G401 (cell line): ENCODE results near the gene RIOK3. TPM values are rescaled to one million over a fixed set of nuclear protein-coding genes. Genes with fewer than 3 reads are reported as not detected.

Experiments used
- DNase-seq: peaks from one replicate; pipeline ENCODE4 v3.0.0-alpha.2; 2015; ENCODE audit warnings: low spot score
- in situ Hi-C: cut with HindIII; loops from 2 replicates; pipeline ENCODE4 v1.10.0; 2016; ENCODE audit warnings: low sequenced_read_pairs, mixed read lengths
- total RNA-seq: library from RNA; depleted of rRNA; stranded (reverse); fragments of >200 nt; shearing (Covaris generic); gene quantifications from 2 replicates; pipeline ENCODE4 v1.2.3, GENCODE V29; 2014

The RIOK3 gene
- total RNA-seq, 1 experiment from 2014 or later: 50.2 TPM

DNA sequence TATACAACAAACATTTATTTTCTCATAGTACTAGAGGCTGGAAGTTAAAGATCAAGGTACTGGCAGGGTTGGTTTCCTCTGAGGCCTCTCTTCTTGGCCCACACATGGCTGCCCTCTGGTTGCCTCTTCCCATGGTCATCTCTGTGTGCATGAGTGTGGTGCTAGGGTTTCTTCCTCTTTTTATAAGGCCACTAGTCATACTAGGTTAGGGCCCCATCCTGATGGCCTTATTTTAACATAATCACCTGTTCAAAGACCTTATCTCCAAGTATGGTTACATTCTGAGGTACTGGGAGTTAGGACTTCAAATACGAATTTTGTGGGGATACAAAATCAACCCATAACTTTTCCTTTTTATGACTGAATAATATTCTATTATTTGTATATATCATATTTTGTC is 4.8 kb upstream of the RIOK3 start:
- in situ Hi-C loops: no loop called here
- DNase-seq: no peak

DNA sequence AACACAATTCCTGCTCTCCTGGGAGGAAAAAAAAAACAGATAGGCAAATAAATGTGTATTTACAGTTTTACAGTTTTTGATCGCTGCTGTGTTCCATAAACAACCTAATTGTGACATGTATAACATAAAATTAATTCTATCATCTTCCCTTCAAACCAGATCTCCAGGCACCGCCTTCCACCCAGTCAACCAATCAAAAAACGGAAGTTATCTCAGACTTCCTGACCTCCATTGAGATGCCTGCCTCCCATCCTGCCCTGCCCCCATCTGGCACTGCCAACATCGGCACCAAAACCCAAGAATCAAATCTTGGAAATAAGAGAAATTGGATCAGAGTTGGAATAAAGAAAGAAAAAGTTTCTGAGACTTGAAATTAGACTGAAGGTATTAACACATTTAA is 3.1 kb upstream of the RIOK3 start:
- DNase-seq: no peak
- in situ Hi-C loops: no loop called here

DNA sequence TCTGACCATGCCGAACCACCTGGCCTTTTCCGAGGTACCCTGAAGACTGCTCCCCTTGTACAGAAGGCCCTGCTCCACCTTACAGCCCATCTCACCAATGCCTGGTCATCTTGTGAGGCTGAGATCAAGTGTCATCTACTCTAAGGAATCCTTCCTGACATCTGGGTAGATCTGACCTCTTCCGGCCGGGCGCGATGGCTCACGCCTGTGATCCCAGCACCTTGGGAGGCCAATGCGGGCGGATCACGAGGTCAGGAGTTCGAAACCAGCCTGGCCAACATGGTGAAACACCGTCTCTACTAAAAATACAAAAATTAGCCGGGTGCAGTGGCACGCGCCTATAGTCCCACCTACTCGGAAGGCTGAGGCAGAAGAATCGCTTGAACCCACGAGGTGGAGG is 2.1 kb upstream of the RIOK3 start:
- in situ Hi-C loops: no loop called here
- DNase-seq: no peak

DNA sequence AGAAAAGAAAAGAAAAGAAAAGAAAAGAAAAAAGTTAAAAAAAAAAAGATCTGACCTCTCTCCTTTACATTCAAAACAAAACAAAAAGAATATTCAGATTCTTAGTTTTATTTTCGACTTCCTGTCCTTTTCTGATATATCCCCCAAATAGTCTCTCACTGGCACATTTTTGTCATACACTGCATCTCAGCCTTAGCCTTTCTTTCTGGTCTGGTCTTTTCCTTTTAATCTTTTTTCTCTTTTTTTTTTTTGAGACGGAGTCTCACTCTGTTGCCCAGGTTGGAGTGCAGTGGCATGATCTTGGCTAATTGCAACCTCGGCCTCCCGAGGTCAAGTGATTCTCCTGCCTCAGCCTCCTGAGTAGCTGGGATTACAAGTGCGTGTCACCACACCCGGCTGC is 1.6 kb upstream of the RIOK3 start:
- in situ Hi-C loops: no loop called here
- DNase-seq: no peak

DNA sequence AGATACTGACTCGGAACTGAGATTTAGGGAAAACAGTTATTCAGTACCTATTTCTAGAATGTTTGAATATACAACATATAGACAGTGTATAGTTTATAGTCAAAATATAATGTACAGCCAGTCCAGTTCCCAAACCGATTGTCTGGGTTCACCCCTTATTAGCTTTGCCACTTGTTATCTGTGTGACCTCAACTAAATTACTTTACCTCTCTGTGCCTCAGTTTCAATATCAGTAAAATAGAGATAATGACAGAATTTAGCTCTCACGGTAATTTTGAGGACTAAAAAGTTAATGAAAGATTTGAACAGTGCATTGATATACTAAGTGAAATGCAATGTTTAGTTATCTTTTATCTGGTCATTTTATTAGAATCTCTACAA is 750 bp upstream of the RIOK3 start:
- no peak for DNase-seq

DNA sequence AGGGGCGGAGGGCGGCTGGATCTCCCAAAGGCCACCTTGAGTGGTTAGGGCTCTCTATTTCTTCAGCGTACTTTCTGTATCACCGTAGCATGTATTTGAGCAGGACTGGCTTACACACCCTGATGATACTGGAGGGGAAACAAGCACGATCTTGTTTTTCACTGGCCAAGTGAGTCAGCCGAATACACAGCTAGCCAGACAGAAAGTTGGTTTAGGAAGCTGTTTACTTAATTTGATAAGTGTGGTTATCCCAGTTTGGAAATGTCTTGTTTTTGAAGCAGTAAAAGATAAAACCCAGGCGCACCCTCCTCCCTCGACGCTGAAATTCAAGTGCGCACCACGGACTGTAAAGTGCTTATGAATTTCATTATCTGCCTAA is 582 bp downstream of the RIOK3 start:
- DNase-seq: no peak
- in situ Hi-C loops: no loop called here

More for the DNA sequence above, 750 bp upstream of the RIOK3 start:
- in situ Hi-C loops: no loop called here

DNA sequence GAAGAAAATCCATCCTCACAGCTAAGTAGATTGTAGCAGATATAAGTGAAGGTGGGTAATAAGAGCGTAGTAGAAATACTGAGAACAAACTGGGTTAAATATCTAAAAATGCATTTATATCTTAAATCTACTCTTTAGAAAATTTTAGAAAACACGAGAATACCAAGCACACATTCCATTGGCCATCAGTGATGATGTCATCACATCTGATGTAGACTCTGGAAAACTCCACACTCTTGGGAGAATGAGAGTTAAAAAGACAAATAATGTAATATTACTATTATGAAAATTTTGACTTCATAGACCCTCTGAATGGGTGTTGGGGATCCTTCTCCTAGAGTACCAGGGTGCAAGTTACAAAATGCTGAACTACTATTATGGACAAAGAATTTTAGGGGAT is 3.7 kb downstream of the RIOK3 start:
- in situ Hi-C loops: no loop called here

DNA sequence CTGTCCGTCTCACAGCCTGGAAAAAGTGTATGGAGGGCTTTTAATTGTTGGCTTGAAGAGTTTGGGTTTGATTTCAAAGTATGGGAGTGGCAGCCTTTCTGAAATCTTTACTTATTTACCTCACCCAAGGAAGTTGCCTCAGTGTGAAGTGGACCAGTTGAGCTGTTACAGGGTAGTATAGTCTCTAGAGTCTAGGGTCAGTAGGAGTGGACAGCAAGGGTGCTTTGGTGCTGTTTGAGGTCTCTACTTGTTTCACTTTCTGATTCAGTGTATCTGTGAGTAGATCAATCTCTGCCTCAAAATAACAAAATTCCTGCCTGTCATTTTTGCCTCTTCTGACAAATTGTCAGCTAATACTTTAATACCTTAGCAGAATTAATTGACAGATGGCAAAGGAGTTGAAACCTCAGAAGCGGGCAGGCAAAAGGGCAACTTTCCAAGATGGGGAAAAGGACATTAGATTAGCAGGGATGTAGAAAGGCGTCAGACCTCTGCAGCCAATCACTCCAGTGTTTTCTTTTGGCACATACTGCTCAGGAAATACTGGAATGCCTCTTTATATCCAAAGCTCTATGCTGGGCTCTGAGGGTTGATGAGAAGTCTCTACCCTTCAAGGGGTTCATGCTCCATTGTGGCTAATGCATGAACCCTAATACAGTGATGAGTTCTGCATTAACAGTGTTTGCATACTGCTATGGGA is 5.9 kb downstream of the RIOK3 start:
- in situ Hi-C loops: no loop called here
- peak; percentile 19 for DNase-seq

More for the DNA sequence above, 3.7 kb downstream of the RIOK3 start:
- DNase-seq: no peak

DNA sequence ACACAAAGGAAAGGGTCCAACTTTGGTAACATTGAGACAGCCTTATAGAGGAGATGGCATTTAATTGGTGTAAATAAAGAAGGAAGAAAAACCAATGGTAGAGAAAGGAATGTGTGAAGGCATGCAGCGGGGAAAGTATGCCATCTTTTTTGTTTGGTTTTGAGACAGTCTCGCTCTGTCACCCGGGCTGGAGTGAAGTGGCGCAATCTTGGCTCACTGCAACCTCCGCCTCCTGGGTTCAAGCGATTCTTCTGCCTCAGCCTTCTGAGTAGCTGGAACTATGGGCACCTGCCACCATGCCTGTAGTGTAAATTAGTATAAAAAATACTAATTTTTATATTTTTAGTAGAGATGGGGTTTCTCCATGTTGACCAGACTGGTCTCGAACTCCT is 6.4 kb downstream of the RIOK3 start:
- in situ Hi-C loops: no loop called here
- no peak for DNase-seq

DNA sequence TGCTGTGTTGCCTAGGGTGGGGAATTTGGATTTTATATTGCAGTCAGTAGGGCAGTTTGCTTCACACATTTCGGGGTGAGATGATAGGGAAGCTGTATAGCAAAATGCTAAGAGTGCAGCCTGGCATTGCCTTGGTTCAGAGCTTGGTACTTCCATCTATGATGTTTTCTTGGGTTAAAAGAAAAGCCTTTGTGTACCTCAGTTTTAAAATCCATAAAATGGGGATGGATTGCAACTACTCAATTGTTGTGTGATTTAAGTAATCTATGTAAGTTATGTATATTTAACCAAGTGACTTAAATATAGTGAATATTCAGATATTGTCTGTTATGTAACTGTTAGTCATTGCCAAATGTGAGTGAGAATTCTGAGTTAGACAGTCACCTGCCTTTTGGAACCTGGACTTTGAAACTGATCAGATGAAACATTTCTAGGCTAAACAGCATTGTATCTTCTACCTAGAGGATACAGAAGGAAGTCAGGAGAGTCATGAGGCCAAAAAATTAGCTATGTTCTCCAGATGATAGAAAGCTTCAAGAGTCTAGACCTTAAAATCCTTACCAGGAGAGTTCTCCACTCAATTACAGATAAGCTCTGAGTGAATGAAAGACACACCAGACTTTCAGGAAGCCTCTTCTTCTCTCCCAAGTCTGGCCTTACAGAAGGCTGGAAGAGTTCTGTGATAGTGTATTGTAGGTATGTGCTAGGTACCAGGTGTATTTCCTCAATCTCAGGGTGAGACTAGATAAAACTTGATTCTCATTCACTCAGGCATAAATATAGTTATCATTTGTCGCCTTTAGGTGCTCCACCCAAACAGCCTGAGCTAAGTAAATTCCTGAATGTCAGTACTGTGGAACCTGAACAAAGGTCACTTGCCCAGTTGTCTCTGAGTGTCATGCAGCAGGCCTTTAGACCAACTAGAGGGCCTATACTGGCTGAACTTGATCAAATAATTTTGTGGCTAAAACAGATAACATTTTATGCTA is 7.5 kb downstream of the RIOK3 start:
- DNase-seq: no peak
- in situ Hi-C loops: no loop called here

DNA sequence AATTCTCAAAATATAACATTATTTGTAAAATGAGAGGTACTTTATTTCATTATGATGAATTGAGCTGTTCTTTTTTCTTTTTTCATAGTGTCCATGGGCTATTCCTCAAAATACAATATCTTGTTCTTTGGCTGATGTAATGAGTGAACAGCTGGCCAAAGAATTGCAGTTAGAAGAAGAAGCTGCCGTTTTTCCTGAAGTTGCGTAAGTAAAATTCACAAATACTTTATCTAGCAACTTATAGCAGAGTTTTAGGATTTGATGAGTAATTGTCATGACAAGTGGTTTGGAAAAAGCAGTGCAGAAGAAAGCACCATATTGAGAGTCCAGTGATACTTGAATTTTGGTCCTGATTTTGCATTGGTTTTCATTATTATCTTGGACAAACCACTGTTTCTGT is 9.8 kb downstream of the RIOK3 start:
- in situ Hi-C loops: no loop called here
- DNase-seq: no peak

DNA sequence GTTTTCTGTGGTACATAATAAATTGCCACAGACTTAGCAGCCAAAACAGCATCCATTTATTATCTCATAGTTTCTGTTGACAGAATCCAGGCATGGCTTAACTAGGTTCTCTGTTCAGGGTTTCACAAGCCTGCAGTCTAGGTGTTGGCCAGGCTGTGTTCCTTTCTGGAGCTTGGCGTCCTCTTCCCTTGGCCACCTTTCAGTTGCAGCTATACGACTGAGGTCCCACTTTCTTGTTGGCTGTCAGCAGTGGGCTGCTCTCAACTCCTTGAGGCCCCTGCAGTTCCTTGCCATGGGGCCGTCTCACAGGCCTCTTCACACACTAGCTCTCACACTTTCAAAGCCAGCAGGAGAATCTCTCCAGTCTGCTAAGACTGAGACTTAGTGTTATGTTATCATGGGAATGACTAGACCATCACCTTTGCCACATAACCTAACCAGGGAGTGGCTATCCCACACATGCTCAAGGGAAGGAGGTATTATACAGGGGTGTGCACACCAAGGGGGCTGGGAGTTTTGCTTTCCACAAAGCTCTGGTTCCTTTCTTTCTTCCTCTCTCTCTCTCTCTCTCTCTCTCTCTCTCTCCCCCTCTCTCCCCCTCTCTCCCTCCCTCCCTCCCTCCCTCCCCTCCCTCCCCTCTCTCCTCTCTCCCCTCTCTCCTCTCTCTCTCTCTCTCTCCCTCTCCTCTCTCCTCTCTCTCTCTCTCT is 15.8 kb downstream of the RIOK3 start:
- in situ Hi-C loops: no loop called here
- DNase-seq: no peak

DNA sequence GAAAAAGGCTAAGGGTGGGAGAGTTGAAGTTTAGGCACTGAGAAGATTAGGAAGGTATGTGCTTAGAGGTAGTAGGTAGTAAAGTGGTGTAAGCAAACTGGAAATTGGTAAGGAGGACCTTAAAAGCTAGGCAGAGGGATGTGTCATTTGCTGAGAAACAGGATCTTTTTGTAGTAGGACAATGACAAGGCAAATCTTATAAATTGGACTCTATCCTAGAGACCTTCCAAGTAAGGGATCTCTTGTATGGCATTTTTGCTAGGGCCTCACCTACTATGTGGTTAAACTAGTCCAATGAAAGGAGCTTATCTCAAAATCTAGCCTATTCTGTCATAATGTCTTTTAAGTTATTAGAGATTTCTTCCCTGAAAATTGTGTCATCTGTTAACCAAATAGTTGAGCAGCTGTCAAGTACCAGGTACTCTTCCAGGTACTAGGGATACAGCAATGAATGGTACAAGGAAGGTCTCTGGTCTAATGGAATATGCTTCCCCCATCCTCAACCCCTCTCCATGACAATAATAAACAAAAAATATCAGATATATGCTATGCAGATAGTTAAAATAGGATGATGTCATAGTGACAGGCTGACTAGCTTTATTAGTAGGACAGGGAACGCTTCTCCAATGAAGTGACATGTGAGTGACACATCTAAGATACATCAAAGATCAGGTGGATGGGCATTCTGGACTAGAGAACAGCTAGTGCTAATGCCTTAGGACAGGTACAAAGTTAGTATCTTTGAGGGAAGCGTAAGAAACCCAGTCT is 17.7 kb downstream of the RIOK3 start:
- in situ Hi-C loops: no loop called here
- DNase-seq: no peak

DNA sequence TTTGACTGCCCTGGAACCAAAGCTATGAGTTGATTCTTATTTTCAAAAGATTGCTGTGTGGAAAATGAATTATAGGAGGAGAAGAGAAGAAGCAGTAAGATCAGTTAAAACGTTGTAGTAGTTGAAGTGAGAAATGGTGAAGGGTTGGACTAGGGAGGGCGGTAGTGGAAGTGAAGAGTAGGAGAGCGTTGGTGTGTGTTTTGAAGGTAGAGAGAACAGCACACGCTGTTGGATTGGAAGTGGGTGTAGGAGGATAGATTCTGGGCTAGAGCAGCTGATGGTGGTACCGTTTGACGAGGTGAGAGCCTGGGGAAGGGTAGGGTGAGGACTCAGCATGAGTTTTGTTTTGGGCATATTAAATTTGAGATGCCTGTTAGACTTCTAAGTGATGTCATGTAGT is 18.4 kb downstream of the RIOK3 start:
- in situ Hi-C loops: no loop called here
- no peak for DNase-seq

DNA sequence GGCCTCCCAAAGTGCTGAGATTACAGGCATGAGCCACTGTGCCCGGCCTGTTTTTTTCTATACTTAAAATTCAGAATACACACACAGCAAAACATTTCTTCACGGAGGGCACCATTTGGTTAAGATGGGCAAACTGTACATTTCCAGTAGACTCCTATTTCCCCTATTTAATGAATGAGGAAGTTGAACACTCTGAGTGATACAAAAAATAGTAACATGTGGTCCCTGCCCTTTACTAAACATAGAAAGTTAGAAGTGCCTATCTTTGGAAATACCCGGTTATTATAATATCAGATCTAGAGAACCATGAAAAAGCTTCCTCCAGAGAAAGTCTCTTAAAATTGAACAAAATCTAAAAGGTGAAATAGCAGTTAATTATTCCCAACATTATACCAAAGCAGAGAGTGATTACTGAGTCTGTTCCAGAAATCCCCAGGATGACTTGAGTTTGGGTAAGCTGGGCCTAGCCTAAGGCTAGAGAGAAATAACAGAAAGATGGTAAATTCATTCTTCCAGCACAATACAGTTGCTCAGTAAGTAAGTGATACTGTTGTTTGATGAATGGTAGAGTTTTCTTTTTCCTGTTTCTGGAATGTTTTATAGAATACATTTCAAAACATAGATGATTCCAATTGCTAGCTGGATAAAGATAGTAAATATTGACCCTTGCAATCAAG is 26.9 kb downstream of the RIOK3 start:
- DNase-seq: no peak
- in situ Hi-C loops: no loop called here

DNA sequence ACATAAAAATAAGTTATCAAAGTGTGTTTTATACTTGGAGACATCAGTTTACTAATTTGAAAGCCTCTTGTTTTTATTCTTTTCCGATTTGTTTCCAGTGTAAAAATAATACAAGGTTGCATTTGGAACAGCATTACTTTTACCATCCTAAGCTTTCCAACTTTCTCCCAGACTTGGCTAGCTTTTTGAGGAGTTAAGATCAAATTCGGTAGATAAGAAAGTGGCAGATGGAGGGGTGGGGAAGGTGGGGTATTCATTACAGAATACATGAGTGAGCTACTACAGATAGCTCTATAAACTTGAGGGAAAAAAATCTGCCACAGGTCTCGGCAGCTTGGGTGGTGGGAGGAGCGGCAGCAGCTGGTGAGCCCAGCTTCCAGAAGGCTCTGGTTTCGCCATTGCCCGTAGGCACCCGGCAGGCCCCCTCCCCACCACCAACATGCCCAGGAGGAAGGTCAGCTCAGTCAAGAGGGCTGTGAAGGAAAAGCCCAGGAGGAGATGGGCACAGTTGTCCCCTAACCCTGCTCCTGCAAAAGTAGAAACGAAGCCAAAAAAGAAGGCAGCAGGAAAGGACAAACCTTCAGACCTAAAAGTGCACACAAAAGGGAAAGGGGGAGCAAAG is 31.6 kb downstream of the RIOK3 start:
- DNase-seq: no peak
- in situ Hi-C loops: no loop called here

DNA sequence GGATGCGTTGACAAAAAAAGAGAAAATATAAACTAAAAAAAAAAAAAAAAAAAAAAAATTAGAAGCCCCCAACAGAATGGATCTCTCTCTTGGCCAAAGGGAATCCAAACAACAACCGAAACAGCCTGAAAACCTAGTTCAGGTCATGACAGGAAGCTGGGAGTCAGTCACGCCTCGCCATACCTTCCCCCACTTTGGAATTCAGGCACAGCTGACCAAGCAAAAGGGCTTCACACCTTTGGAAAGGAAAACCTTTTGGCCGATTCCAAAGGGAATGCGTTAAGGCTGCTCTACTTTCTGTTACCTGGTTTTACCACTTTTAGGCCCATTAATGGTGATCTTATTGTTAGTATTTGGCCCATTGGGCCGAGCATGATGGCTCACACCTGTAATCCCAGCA is 32.3 kb downstream of the RIOK3 start:
- in situ Hi-C loops: no loop called here
- DNase-seq: no peak
